ENCODE data around the gene LYSMD4. TPM values are rescaled to one million over a fixed set of nuclear protein-coding genes. Genes with fewer than 3 reads are reported as not detected.

LYSMD4 gene
- total RNA-seq, 1 donor from 2014 or later: 13.1 TPM

- H3K4me3 Mint-ChIP-seq (ENCODE audit: unreplicated experiment): no peak overlapping the region
- TF ChIP-seq CTCF (IDR thresholded peaks at IDR 0.05): no peak
- H3K4me1 Mint-ChIP-seq (ENCODE audit: low read depth): peaks cover 51% of the 10 kb centered on the region
- peak overlapping the region; percentile 32 for H3K27ac Mint-ChIP-seq (ENCODE audit: unreplicated experiment)
- H3K36me3 Mint-ChIP-seq (ENCODE audit: low read depth): peaks cover 58% of the 10 kb centered on the region
- peaks cover 13% of the 10 kb centered on the region for H3K9me3 Mint-ChIP-seq (ENCODE audit: low read depth)
- no peak for DNase-seq (ENCODE audit: low spot score)
- no peaks in the 10 kb centered on the region for H3K27me3 Mint-ChIP-seq (ENCODE audit: low read depth)
These were observed 53.0 kb downstream of the LYSMD4 start for GRCh38 chr15:99680276-99680675.

GRCh38 chr15:99677540-99678134 is 55.6 kb downstream of the LYSMD4 start:
- TF ChIP-seq CTCF (IDR thresholded peaks at IDR 0.05): no peak
- Mint-ChIP-seq H3K27me3 (ENCODE audit: low read depth) (no peaks in the 10 kb centered on the region), H3K9me3 (ENCODE audit: low read depth) (no peaks in the 10 kb centered on the region)

More at GRCh38 chr15:99677540-99678134, 55.6 kb downstream of the LYSMD4 start:
- DNase-seq (ENCODE audit: low spot score): no peak
- Mint-ChIP-seq H3K36me3 (ENCODE audit: low read depth) (peaks cover 48% of the 10 kb centered on the region), H3K4me3 (ENCODE audit: unreplicated experiment) (no peak overlapping the region), H3K27ac (ENCODE audit: unreplicated experiment) (peak overlapping the region; percentile 43), H3K4me1 (ENCODE audit: low read depth) (peaks cover 30% of the 10 kb centered on the region)

Other genes with a start within 250 kb of the LYSMD4 start
- 138 to 191 TPM (median 184 TPM) in 3 replicates for gene MEF2A, start 167.5 kb downstream of the LYSMD4 start, total RNA-seq